GM10266 (cell line): Measurements from ENCODE around the gene UBE2K.
A peak's percentile ranks its signal among the peaks of the same experiment; 100 is the strongest.
"Not testable (repeated sequence)": the region's sequence is repeated elsewhere in the genome, so short reads cannot be mapped to it uniquely, and the experiment has no call there.

Experiments used
- DNase-seq: peaks from one replicate; pipeline ENCODE4 v3.0.0; 2012; ENCODE audit errors: extremely low spot score
- TF ChIP-seq, protein P1 (sequence below): IDR thresholded peaks from 2 replicates; pipeline ENCODE4 v1.5.1; 2012; ENCODE audit warnings: mild to moderate bottlenecking, low read depth; ENCODE audit not compliant: control insufficient read depth, insufficient read depth; ENCODE audit errors: missing control alignments

The UBE2K gene

DNA sequence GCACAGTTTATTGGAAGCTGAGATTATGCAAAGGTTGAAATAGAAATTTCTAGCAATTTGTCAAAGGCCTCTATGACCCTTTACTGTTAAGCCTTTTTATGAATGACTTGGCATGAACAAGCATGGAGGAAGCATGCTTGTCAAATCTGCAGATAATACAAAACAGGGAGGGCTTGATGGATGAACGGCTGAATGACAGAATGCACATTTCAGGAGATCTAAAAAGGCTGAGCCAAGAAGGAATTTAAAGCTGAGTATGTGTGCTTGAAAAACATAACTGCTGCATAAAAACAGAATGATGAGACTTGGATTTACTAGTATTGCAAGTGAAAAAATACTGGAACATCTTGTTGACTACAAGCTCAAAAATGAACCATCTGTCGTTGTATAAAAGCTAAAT, 29.0 kb upstream of the UBE2K start:
- TF ChIP-seq, protein P1, sequence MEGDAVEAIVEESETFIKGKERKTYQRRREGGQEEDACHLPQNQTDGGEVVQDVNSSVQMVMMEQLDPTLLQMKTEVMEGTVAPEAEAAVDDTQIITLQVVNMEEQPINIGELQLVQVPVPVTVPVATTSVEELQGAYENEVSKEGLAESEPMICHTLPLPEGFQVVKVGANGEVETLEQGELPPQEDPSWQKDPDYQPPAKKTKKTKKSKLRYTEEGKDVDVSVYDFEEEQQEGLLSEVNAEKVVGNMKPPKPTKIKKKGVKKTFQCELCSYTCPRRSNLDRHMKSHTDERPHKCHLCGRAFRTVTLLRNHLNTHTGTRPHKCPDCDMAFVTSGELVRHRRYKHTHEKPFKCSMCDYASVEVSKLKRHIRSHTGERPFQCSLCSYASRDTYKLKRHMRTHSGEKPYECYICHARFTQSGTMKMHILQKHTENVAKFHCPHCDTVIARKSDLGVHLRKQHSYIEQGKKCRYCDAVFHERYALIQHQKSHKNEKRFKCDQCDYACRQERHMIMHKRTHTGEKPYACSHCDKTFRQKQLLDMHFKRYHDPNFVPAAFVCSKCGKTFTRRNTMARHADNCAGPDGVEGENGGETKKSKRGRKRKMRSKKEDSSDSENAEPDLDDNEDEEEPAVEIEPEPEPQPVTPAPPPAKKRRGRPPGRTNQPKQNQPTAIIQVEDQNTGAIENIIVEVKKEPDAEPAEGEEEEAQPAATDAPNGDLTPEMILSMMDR = no peak

DNA sequence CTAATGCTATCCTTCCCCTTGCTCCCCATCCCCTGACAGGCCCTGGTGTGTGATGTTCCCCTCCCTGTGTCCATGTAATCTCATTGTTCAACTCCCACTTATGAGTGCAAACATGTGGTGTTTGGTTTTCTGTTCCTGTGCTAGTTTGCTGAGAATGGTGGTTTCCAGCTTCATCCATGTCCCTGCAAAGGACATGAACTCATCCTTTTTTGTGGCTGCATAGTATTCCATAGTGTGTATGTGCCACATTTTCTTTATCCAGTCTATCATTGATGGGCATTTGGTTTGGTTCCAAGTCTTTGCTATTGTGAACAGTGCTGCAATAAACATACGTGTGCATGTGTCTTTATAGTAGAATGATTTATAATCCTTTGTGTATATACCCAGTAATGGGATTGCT, 27.6 kb upstream of the UBE2K start:
- DNase-seq = not testable (repeated sequence)

More for the DNA sequence above, 29.0 kb upstream of the UBE2K start:
- DNase-seq = no peak

DNA sequence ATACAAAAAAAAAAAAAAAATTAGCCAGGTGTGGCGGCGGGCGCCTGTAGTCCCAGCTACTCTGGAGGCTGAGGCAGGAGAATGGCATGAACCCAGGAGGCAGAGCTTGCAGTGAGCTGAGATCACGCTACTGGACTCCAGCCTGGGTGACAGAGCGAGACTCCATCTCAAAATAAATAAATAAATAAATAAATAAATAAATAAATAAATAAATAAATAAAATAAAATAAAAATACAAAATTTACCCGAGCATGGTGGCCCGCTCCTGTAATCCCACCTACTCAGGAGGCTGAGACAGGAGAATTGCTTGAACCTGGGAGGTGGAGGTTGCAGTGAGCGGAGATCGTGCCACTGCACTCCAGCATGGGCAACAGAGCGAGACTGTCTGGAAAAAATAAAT, 22.3 kb upstream of the UBE2K start:
- not testable (repeated sequence) for DNase-seq

DNA sequence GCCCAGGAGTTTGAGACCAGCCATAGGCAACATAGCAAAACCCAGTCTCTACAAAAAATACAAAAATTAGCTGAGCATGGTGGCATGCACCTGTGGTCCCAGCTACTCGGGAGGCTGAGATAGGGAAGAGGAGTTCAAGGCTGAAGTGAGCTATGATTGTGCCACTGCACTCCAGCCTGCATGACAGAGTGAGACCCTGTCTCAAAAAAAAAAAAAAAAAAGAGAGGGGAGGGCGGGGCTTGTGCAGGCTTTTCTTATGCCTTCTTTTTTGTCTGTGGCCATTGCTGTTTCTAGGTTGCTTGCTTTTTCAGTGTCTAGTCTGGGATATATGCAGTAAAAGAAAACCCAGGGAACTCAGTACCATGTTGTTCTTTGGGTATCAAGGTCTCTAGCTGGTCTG, 16.9 kb upstream of the UBE2K start:
- not testable (repeated sequence) for DNase-seq

DNA sequence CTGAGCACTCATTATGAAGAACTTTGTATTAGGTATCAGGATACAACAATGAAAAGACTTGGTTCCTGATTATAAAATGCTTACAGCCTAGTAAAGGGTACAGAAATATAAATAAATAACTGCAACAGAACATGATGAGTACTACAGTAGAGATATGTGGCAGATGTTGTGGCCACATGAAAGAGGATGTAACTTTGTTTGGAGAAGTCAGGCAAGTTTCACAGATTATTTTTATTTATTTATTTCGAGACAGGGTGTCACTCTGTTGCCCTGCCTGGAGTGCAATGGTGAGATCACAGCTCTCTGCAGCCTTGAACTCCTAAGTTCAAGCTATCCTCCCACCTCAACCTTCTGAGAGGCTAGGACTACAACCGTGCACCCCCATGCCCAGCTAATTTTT, 15.8 kb upstream of the UBE2K start:
- TF ChIP-seq, protein P1 = no peak

DNA sequence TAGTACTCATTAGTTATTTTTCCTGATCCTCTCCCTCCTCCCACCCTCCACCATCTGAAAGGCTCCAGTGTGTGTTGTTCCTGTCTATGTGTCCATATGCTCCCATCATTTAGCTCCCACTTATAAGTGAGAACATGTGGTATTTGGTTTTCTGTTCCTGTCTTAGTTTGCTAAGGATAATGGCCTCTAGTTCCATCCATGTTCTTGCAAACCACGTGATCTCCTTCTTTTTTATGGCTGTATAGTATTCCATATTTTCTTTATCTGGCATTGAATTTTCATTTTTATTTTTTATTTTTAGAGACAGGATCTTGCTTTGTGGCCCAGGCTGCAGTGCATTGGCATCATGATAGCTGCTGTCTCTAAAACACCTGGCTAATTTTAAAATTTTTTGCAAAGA, 11.9 kb upstream of the UBE2K start:
- DNase-seq = no peak
- TF ChIP-seq, protein P1 = no peak

More for the DNA sequence above, 15.8 kb upstream of the UBE2K start:
- DNase-seq = peak; percentile 43

DNA sequence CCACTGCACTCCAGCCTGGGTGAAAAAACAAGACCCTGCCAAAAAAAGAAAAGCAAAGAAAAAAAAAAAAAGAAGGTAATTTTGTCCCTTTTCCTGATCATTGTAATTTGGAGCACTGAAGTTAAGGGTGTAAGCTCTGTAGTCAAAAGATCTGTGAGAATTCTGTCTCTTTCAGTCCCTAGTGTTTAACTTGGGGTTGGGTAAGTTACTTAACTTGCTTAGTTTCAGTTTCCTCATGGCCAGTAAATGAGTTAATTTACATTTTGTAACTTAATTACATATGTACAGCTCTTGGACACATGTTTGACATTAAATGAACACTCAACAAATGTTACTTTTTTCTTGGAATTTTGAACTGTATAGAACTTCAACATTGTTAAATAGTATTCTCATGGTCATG, 10.9 kb upstream of the UBE2K start:
- TF ChIP-seq, protein P1 = no peak
- no peak for DNase-seq

DNA sequence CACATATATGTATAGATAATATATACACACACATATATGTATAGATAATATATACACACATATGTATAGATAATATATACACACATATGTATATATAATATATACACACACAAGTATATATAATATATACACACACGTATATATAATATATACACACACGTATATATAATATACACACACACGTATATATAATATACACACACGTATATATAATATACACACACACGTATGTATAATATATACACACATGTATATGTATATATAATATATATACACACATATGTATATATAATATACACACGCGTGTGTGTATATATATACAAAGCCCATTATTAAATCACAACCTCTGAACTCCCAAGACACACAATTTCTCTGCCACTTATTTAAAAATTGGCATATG, 8.0 kb upstream of the UBE2K start:
- TF ChIP-seq, protein P1 = no peak
- no peak for DNase-seq

DNA sequence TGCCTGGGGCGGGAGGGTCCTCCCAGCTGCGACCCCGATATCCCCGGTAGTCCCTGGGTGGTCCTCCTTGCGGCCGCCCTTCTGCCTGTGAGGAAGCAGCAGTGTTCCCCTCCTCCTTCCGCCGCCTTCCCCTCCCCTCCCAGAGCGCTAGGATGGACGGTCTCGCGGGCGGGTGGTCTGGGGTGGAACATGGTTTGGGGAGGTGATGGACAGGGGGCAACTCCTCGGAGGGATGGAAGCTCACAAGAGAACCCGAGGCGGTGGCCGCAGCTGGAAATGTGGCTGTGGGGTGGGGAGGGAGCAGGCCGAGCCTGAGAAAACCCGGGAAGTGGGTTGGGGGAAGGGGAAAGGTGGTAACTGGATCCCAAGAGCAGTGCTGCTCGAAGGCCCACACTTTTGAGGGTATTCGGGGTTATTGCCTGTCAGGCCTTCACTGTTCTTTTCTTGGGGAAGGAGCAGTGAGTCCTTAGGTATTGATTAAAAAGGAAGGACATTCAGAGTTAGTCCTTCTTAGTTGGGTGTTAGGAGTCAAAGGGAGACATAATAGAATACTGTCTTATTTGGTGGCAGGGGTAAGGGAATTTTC, 581 bp downstream of the UBE2K start:
- TF ChIP-seq, protein P1 = no peak
- no peak for DNase-seq
